SK-N-SH (cell line): ENCODE results near the gene PMVK. TPM values are rescaled to one million over a fixed set of nuclear protein-coding genes. Genes with fewer than 3 reads are reported as not detected.

Source experiments
- CTCF ChIA-PET: fragments of 300-600, 350-600 bp; formaldehyde crosslinking; extraction: SDS; loops from one replicate; lab custom pipeline; 2021; lab: Yijun Ruan, JAX
- POLR2A ChIA-PET: fragments of 350-600 bp; sonication (Branson Sonifier 250); formaldehyde crosslinking; extraction: SDS; loops from one replicate; lab custom pipeline; 2020; ENCODE audit warnings: antibody characterized with exemption, inconsistent platforms; lab: Yijun Ruan, JAX
- DNase-seq: peaks from one replicate; pipeline ENCODE4 v3.0.0; 2012
- H2AFZ ChIP-seq: fragments of 200-600 bp; sonication (generic); 2 replicates; pipeline ENCODE4 v1.8.1; 2016; ENCODE audit warnings: antibody characterized with exemption, mild to moderate bottlenecking, low read depth
- H3F3A ChIP-seq: fragments of 200-600 bp; sonication (generic); replicated peaks from 2 replicates; pipeline ENCODE3; 2016; ENCODE audit warnings: antibody characterized with exemption, mild to moderate bottlenecking; ENCODE audit not compliant: insufficient read depth
- H3K27ac ChIP-seq, 2 experiments: fragments of 200-500 bp in 1 of 2; fragments of 200-600 bp in 1 of 2; sonication (Bioruptor generic) in 1 of 2; sonication (generic), shearing (Covaris generic) in 1 of 2; 2 replicates each; pipeline versions ENCODE4 v1.5.1 to v1.6.1; 2014 to 2016; ENCODE audit warnings: low read depth in 2 of 2, inconsistent platforms in 1 of 2, low read length in 1 of 2, mild to moderate bottlenecking in 1 of 2, mixed read lengths in 1 of 2
- H3K27me3 ChIP-seq: fragments of 200-600 bp; sonication (generic), shearing (Covaris generic); 2 replicates; pipeline ENCODE4 v1.6.1; 2016; ENCODE audit warnings: mixed run types; ENCODE audit not compliant: insufficient read depth
- H3K36me3 ChIP-seq, 2 experiments: fragments of 200-500 bp in 1 of 2; fragments of 200-600 bp in 1 of 2; sonication (Bioruptor generic) in 1 of 2; sonication (generic) in 1 of 2; replicated peaks in 1 of 2; 2 replicates each; pipeline versions ENCODE3 to v1.5.1; 2014 to 2016; ENCODE audit warnings: low read length in 1 of 2, mild to moderate bottlenecking in 1 of 2; ENCODE audit not compliant: insufficient read depth in 2 of 2, control insufficient read depth in 1 of 2
- H3K4me1 ChIP-seq, 2 experiments: fragments of 200-500 bp in 1 of 2; fragments of 200-600 bp in 1 of 2; sonication (Bioruptor generic) in 1 of 2; sonication (generic), shearing (Covaris generic) in 1 of 2; 2 replicates each; pipeline versions ENCODE4 v1.5.1 to v1.6.1; 2014 to 2016; ENCODE audit warnings: low read depth in 1 of 2, low read length in 1 of 2, mixed run types in 1 of 2; ENCODE audit not compliant: insufficient read depth in 2 of 2, control insufficient read depth in 1 of 2
- H3K4me2 ChIP-seq: fragments of 200-600 bp; sonication (generic), shearing (Covaris generic); 2 replicates; pipeline ENCODE4 v1.6.1; 2017; ENCODE audit warnings: mixed run types
- H3K4me3 ChIP-seq, 2 experiments: fragments of 200-500 bp in 1 of 2; fragments of 200-600 bp in 1 of 2; sonication (Bioruptor generic) in 1 of 2; sonication (generic), shearing (Covaris generic) in 1 of 2; 2 replicates each; pipeline versions ENCODE4 v1.5.1 to v1.8.1; 2014 to 2016; ENCODE audit warnings: low read depth in 2 of 2, inconsistent platforms in 1 of 2, low read length in 1 of 2, mild to moderate bottlenecking in 1 of 2, mixed read lengths in 1 of 2, moderate library complexity in 1 of 2
- H3K79me2 ChIP-seq: fragments of 200-600 bp; sonication (generic); 2 replicates; pipeline ENCODE4 v1.8.1; 2017; ENCODE audit warnings: mild to moderate bottlenecking; ENCODE audit not compliant: insufficient read depth
- H3K9ac ChIP-seq: fragments of 200-600 bp; sonication (generic); 2 replicates; pipeline ENCODE4 v1.6.1; 2017; ENCODE audit warnings: mixed run types
- H3K9me2 ChIP-seq: fragments of 200-600 bp; sonication (generic); 2 replicates; pipeline ENCODE4 v1.6.1; 2017; ENCODE audit warnings: mixed run types
- H3K9me3 ChIP-seq: fragments of 200-600 bp; sonication (generic); 2 replicates; pipeline ENCODE4 v1.6.1; 2017; ENCODE audit warnings: mixed run types, mild to moderate bottlenecking, moderate library complexity
- H4K20me1 ChIP-seq: fragments of 200-600 bp; sonication (generic); 2 replicates; pipeline ENCODE4 v1.6.1; 2017; ENCODE audit warnings: mild to moderate bottlenecking, mixed run types; ENCODE audit not compliant: insufficient read depth
- CHD2 ChIP-seq: fragments of 150-350 bp; IDR thresholded peaks from 2 replicates; pipeline ENCODE4 v1.6.1; 2018; ENCODE audit warnings: low read length; ENCODE audit not compliant: partially characterized antibody
- CTCF ChIP-seq: fragments of 200-600 bp; sonication (generic); IDR thresholded peaks from 2 replicates; pipeline ENCODE4 v1.6.1; 2017; ENCODE audit warnings: antibody characterized with exemption, mild to moderate bottlenecking, moderate library complexity
- ELF1 ChIP-seq: IDR thresholded peaks from 2 replicates; pipeline ENCODE4 v1.4.0; 2012
- FOXJ3 ChIP-seq: sonication (generic); formaldehyde crosslinking; IDR thresholded peaks from 2 replicates; pipeline ENCODE4 v1.5.1; 2020; ENCODE audit warnings: mild to moderate bottlenecking, missing genetic modification reagents
- GATA2 ChIP-seq: sonication (generic); formaldehyde crosslinking; IDR thresholded peaks from 2 replicates; pipeline ENCODE4 v1.5.0; 2020; ENCODE audit warnings: mild to moderate bottlenecking, missing genetic modification reagents
- IRF3 ChIP-seq: fragments of 150-350 bp; IDR thresholded peaks from 2 replicates; pipeline ENCODE4 v1.6.1; 2016; ENCODE audit warnings: mild to moderate bottlenecking, low read depth, low read length
- NFIC ChIP-seq: IDR thresholded peaks from 2 replicates; pipeline ENCODE4 v1.4.0; 2012; ENCODE audit warnings: borderline replicate concordance
- PBX3 ChIP-seq: IDR thresholded peaks from 2 replicates; pipeline ENCODE4; 2012
- POLR2AphosphoS5 ChIP-seq: IDR thresholded peaks from 2 replicates; pipeline ENCODE4 v1.6.1; 2012; ENCODE audit warnings: low read depth, low read length
- RAD21 ChIP-seq: IDR thresholded peaks from 2 replicates; pipeline ENCODE4 v1.6.1; 2012; ENCODE audit warnings: mild to moderate bottlenecking, low read length
- RCOR1 ChIP-seq: fragments of 150-350 bp; IDR thresholded peaks from 2 replicates; pipeline ENCODE4 v1.6.1; 2017; ENCODE audit warnings: antibody characterized with exemption, low read length
- SIN3A ChIP-seq: IDR thresholded peaks from 2 replicates; pipeline ENCODE4 v1.6.1; 2012; ENCODE audit warnings: low read depth, mild to moderate bottlenecking, low read length, moderate library complexity, borderline replicate concordance
- USF1 ChIP-seq: IDR thresholded peaks from 2 replicates; pipeline ENCODE4 v1.4.0; 2012; ENCODE audit warnings: low read depth, borderline replicate concordance
- WGBS: methylation state at CpG from one replicate; pipeline ENCODE4 v1.1.6; 2017; ENCODE audit warnings: low lambda C conversion rate; 5-methylcytosine and 5-hydroxymethylcytosine counted together
- polyA plus RNA-seq, 3 experiments: library from polyadenylated mRNA; depleted of rRNA; stranded (reverse); fragments of >200 nt; gene quantifications; 2 replicates each; pipeline ENCODE4 v1.2.3, GENCODE V29; 2012

PMVK gene
- polyA plus RNA-seq, 1 of the 3 experiments (the other 2 are of a cell fraction): 59.6 TPM

- Histone ChIP-seq H3K27me3 (no peaks in the 10 kb centered on the region), H3K4me1 (peaks cover 0 to 52% of the 10 kb centered on the region in 2 experiments; a peak in 3 of 4 replicates)
- peak; percentile 3 for TF ChIP-seq CHD2
- TF ChIP-seq ELF1: 0 out of 2 replicates have a peak, but pooled peaks have one; percentile 1
- no peak for TF ChIP-seq SIN3A
- TF ChIP-seq PBX3: peak; percentile 1; the same call in 1 of the 2 replicates
- TF ChIP-seq NFIC: no peak
- no peak for TF ChIP-seq GATA2 (CRISPR knock-in tag)
- no peak for TF ChIP-seq RAD21
- no peak for TF ChIP-seq POLR2AphosphoS5
- TF ChIP-seq USF1: no peak
- TF ChIP-seq CTCF: no peak
- TF ChIP-seq IRF3: no peak
- TF ChIP-seq FOXJ3 (CRISPR knock-in tag): no peak
- TF ChIP-seq RCOR1: no peak
- TF ChIP-seq, all 33 proteins: peak for 3
- POLR2A ChIA-PET: interaction anchor here (1.0 to 3.0 kb wide), 4 partner anchors 12 to 61 kb away, joined by 3 to 16 read pairs (median 6); partner anchors contain the start of gene SHC1
- Histone ChIP-seq H3K79me2 (peaks cover 22% of the 10 kb centered on the region), H3K4me2 (peak overlapping the region; percentile 87), H4K20me1 (no peaks in the 10 kb centered on the region), H3K4me3 (peak overlapping the region; percentile 74 to 79), H3K9me2 (no peaks in the 10 kb centered on the region), H3K36me3 (peaks cover 0 to 22% of the 10 kb centered on the region in 2 experiments), H3K27ac (peak overlapping the region; percentile 81 to 91), H3K9me3 (no peaks in the 10 kb centered on the region), H2AFZ (peak overlapping the region; percentile 74), H3F3A (peaks cover 15% of the 10 kb centered on the region), H3K9ac (peak overlapping the region; percentile 75)
- CTCF ChIA-PET: interaction anchor here (1.0 to 37.5 kb wide), 9 partner anchors 17 to 401 kb away, joined by 3 to 640 read pairs (median 5); partner anchors contain the start of genes LENEP and ZBTB7B
- no peak for DNase-seq
- WGBS: 26% methylated on average over 6 of the region's 6 CpGs
Measured at GRCh38 chr1:154956544-154956941, 20.0 kb upstream of the PMVK start.
